ENCODE data around the gene ZNF200. TPM values are rescaled to one million over a fixed set of nuclear protein-coding genes. Genes with fewer than 3 reads are reported as not detected.
"Not testable (repeated sequence)": the region's sequence is repeated elsewhere in the genome, so short reads cannot be mapped to it uniquely, and the experiment has no call there.

Gene ZNF200
- total RNA-seq, 1 donor from 2014 or later, result 15.1 TPM

GRCh38 chr16:3282103-3282729 lies 47.3 kb upstream of the ZNF200 start:
- CTCF ChIA-PET, result interaction anchor here (0.7 to 2.6 kb wide), 3 partner anchors 15 to 119 kb away, joined by 4 to 8 read pairs (median 5); partner anchors contain the start of genes ZNF174 and ZSCAN32
- intact Hi-C loops (cut with micrococcal nuclease), result loop anchor here (1.0 to 5.0 kb wide), 7 partner anchors 47 to 435 kb away; partner anchors contain the start of genes NAA60, THOC6, TRAP1 and ZNF200
- ATAC-seq (ENCODE audit: low read depth) (peak; percentile 13), DNase-seq (no peak)
- H3K4me1 Mint-ChIP-seq, result peaks cover 40% of the 10 kb centered on the region
- no peaks in the 10 kb centered on the region for H3K9me3 Mint-ChIP-seq
- no peak for TF ChIP-seq CTCF (IDR thresholded peaks at IDR 0.05)
- H3K27ac Mint-ChIP-seq, result peak overlapping the region; percentile 99
- H3K27me3 Mint-ChIP-seq, result no peaks in the 10 kb centered on the region
- POLR2A ChIA-PET, result interaction anchor here (0.6 to 3.3 kb wide), 28 partner anchors 12 to 1135 kb away, joined by 3 to 82 read pairs (median 4); partner anchors contain the start of genes CLUAP1, CORO7, NAA60 and TIGD7
- peaks cover 38% of the 10 kb centered on the region for H3K36me3 Mint-ChIP-seq (ENCODE audit: low read depth)
- H3K4me3 Mint-ChIP-seq, result peak overlapping the region; percentile 95

GRCh38 chr16:3281222-3281820 lies 46.4 kb upstream of the ZNF200 start:
- Mint-ChIP-seq H3K9me3 (no peaks in the 10 kb centered on the region), H3K36me3 (ENCODE audit: low read depth) (peaks cover 29% of the 10 kb centered on the region), H3K4me3 (peak overlapping the region; percentile 28), H3K4me1 (peaks cover 34% of the 10 kb centered on the region), H3K27ac (no peak overlapping the region), H3K27me3 (no peaks in the 10 kb centered on the region)
- TF ChIP-seq CTCF (IDR thresholded peaks at IDR 0.05), result no peak
- POLR2A ChIA-PET, result interaction anchor here (1.4 kb wide), 1 partner anchor 24 kb away, joined by 3 read pairs; the partner anchor contains the start of genes TIGD7 and ZNF75A
- DNase-seq, result no peak
- intact Hi-C loops (cut with micrococcal nuclease), result loop anchor here (5.0 kb wide), 2 partner anchors 124 to 436 kb away; partner anchors contain the start of gene TRAP1
- CTCF ChIA-PET, result no interaction called here
- no peak for ATAC-seq (ENCODE audit: low read depth)

GRCh38 chr16:3276679-3277078 lies 41.7 kb upstream of the ZNF200 start:
- Mint-ChIP-seq H3K4me1 (no peaks in the 10 kb centered on the region), H3K9me3 (no peaks in the 10 kb centered on the region), H3K27me3 (no peaks in the 10 kb centered on the region), H3K4me3 (no peak overlapping the region), H3K36me3 (ENCODE audit: low read depth) (no peaks in the 10 kb centered on the region), H3K27ac (no peak overlapping the region)
- DNase-seq, result no peak
- no peak for ATAC-seq (ENCODE audit: low read depth)
- no peak for TF ChIP-seq CTCF (IDR thresholded peaks at IDR 0.05)
- CTCF ChIA-PET, result interaction anchor here (0.6 kb wide), 1 partner anchor 10 kb away, joined by 3 read pairs; no protein-coding TSS in a partner anchor
- POLR2A ChIA-PET, result interaction anchor here (0.6 to 0.7 kb wide), 2 partner anchors 33 to 273 kb away, joined by 5 to 13 read pairs; no protein-coding TSS in a partner anchor
- intact Hi-C loops (cut with micrococcal nuclease), result no loop called here

GRCh38 chr16:3274947-3275346 lies 40.0 kb upstream of the ZNF200 start:
- intact Hi-C loops (cut with micrococcal nuclease), result no loop called here
- no peak for ATAC-seq (ENCODE audit: low read depth)
- H3K4me3 Mint-ChIP-seq, result no peak overlapping the region
- no peaks in the 10 kb centered on the region for H3K4me1 Mint-ChIP-seq
- no peak overlapping the region for H3K27ac Mint-ChIP-seq
- no peak for TF ChIP-seq CTCF (IDR thresholded peaks at IDR 0.05)
- DNase-seq, result no peak
- no peaks in the 10 kb centered on the region for H3K27me3 Mint-ChIP-seq
- H3K9me3 Mint-ChIP-seq, result no peaks in the 10 kb centered on the region
- CTCF ChIA-PET, result no interaction called here
- POLR2A ChIA-PET, result no interaction called here
- no peaks in the 10 kb centered on the region for H3K36me3 Mint-ChIP-seq (ENCODE audit: low read depth)

GRCh38 chr16:3274490-3274889 lies 39.5 kb upstream of the ZNF200 start:
- H3K36me3 Mint-ChIP-seq (ENCODE audit: low read depth), result no peaks in the 10 kb centered on the region
- H3K27ac Mint-ChIP-seq, result no peak overlapping the region
- ATAC-seq (ENCODE audit: low read depth) (no peak), DNase-seq (no peak)
- H3K4me3 Mint-ChIP-seq, result no peak overlapping the region
- intact Hi-C loops (cut with micrococcal nuclease), result no loop called here
- no peak for TF ChIP-seq CTCF (IDR thresholded peaks at IDR 0.05)
- H3K4me1 Mint-ChIP-seq, result no peaks in the 10 kb centered on the region
- H3K9me3 Mint-ChIP-seq, result no peaks in the 10 kb centered on the region
- CTCF ChIA-PET, result no interaction called here
- POLR2A ChIA-PET, result no interaction called here
- H3K27me3 Mint-ChIP-seq, result no peaks in the 10 kb centered on the region

GRCh38 chr16:3271281-3271680 lies 36.3 kb upstream of the ZNF200 start:
- POLR2A ChIA-PET; H3K4me1 Mint-ChIP-seq; H3K27ac Mint-ChIP-seq; CTCF ChIA-PET; H3K4me3 Mint-ChIP-seq; ATAC-seq (ENCODE audit: low read depth); intact Hi-C loops (cut with micrococcal nuclease); H3K9me3 Mint-ChIP-seq; H3K27me3 Mint-ChIP-seq; DNase-seq: not testable (repeated sequence)
- peaks cover 22% of the 10 kb centered on the region for H3K36me3 Mint-ChIP-seq (ENCODE audit: low read depth)

- DNase-seq; H3K4me3 Mint-ChIP-seq; CTCF ChIA-PET; H3K27ac Mint-ChIP-seq; H3K4me1 Mint-ChIP-seq; intact Hi-C loops (cut with micrococcal nuclease); ATAC-seq (ENCODE audit: low read depth); H3K9me3 Mint-ChIP-seq; H3K27me3 Mint-ChIP-seq: not testable (repeated sequence)
- POLR2A ChIA-PET, result interaction anchor here (1.2 kb wide), 1 partner anchor 12 kb away, joined by 4 read pairs; the partner anchor contains the start of gene ZNF263
- peaks cover 23% of the 10 kb centered on the region for H3K36me3 Mint-ChIP-seq (ENCODE audit: low read depth)
These were observed 35.8 kb upstream of the ZNF200 start for GRCh38 chr16:3270718-3271117.

All from activated B cell treated with CpG ODN at 0.5 μM for 24 hours (primary cell).